ENCODE data around the gene ELP4.

Gene ELP4

GRCh38 chr11:31800398-31801265, 291.1 kb downstream of the ELP4 start:
- no peak for TF ChIP-seq CTCF (conservative IDR thresholded peaks at IDR 0.05)
- H3K27ac ChIP-seq, result no peak overlapping the region

- H3K27ac ChIP-seq, result no peak overlapping the region
- TF ChIP-seq CTCF (conservative IDR thresholded peaks at IDR 0.05), result no peak
Observed at GRCh38 chr11:31801298-31801702, 291.7 kb downstream of the ELP4 start.

- H3K27ac ChIP-seq, result no peak overlapping the region
- TF ChIP-seq CTCF (conservative IDR thresholded peaks at IDR 0.05), result no peak
Observed at GRCh38 chr11:31802000-31802551, 292.5 kb downstream of the ELP4 start.

- no peak for TF ChIP-seq CTCF (conservative IDR thresholded peaks at IDR 0.05)
Observed at GRCh38 chr11:31802609-31802989, 293.0 kb downstream of the ELP4 start.

GRCh38 chr11:31802990-31803812, 293.6 kb downstream of the ELP4 start:
- H3K27ac ChIP-seq, result no peak overlapping the region
- no peak for TF ChIP-seq CTCF (conservative IDR thresholded peaks at IDR 0.05)

More at GRCh38 chr11:31802609-31802989, 293.0 kb downstream of the ELP4 start:
- no peak overlapping the region for H3K27ac ChIP-seq

- H3K27ac ChIP-seq, result no peak overlapping the region
- no peak for TF ChIP-seq CTCF (conservative IDR thresholded peaks at IDR 0.05)
Observed at GRCh38 chr11:31803813-31804311, 294.3 kb downstream of the ELP4 start.

Measured in VCaP (cell line).